DND-41 (cell line): ENCODE data around the gene SHISA6.

ENCODE experiments used
- ATAC-seq: fragments of 200-7000 bp; cut with Tn5 transposase; 3 replicates; pipeline ENCODE4 v1.9.1; 2021; ENCODE audit warnings: low read depth; ENCODE audit not compliant: insufficient read depth
- DNase-seq: peaks from one replicate; pipeline ENCODE4 v3.0.0-alpha.2; 2020
- H2AFZ ChIP-seq: 2 replicates; pipeline ENCODE4 v1.6.0; 2012; ENCODE audit warnings: low read depth, low read length
- H3K27ac ChIP-seq: 2 replicates; pipeline ENCODE4 v1.5.1; 2012; ENCODE audit warnings: low read length, inconsistent platforms
- H3K27me3 ChIP-seq: fragments of 200-600 bp; sonication (generic); 2 replicates; pipeline ENCODE4 v1.6.0; 2012; ENCODE audit warnings: low read length, mild to moderate bottlenecking, inconsistent platforms; ENCODE audit not compliant: insufficient read depth, poor library complexity
- H3K36me3 ChIP-seq: 2 replicates; pipeline ENCODE4 v1.5.1; 2012; ENCODE audit warnings: low read length, inconsistent platforms; ENCODE audit not compliant: insufficient read depth
- H3K4me1 ChIP-seq: 2 replicates; pipeline ENCODE4 v1.5.1; 2012; ENCODE audit warnings: mild to moderate bottlenecking, low read length; ENCODE audit not compliant: insufficient read depth
- H3K4me2 ChIP-seq: 2 replicates; pipeline ENCODE4 v1.6.0; 2012; ENCODE audit warnings: mild to moderate bottlenecking, moderate library complexity, low read length, inconsistent platforms; ENCODE audit not compliant: insufficient read depth
- H3K4me3 ChIP-seq, 2 experiments: fragments of 200-600 bp in 1 of 2; shearing (Covaris generic) in 1 of 2; 2 replicates each; pipeline ENCODE4 v1.5.1; 2012 to 2016; ENCODE audit warnings: inconsistent platforms in 2 of 2, low read length in 2 of 2, mild to moderate bottlenecking in 2 of 2, low read depth in 1 of 2, moderate library complexity in 1 of 2
- H3K79me2 ChIP-seq: 2 replicates; pipeline ENCODE4 v1.6.0; 2012; ENCODE audit warnings: low read length, inconsistent platforms; ENCODE audit not compliant: insufficient read depth
- H3K9ac ChIP-seq: 2 replicates; pipeline ENCODE4 v1.6.0; 2012; ENCODE audit warnings: low read depth, mild to moderate bottlenecking, inconsistent platforms, low read length, moderate library complexity
- H3K9me3 ChIP-seq: 2 replicates; pipeline ENCODE4 v1.5.1; 2012; ENCODE audit warnings: low read length, moderate library complexity, mild to moderate bottlenecking, inconsistent platforms; ENCODE audit not compliant: insufficient read depth, severe bottlenecking
- H4K20me1 ChIP-seq: 2 replicates; pipeline ENCODE4 v1.6.0; 2012; ENCODE audit warnings: low read length; ENCODE audit not compliant: insufficient read depth
- CTCF ChIP-seq: IDR thresholded peaks from 2 replicates; pipeline ENCODE4 v1.5.1; 2012; ENCODE audit warnings: borderline replicate concordance, low read length, moderate library complexity, mild to moderate bottlenecking; ENCODE audit not compliant: poor library complexity, severe bottlenecking; ENCODE audit errors: extremely low read depth
- EZH2 ChIP-seq: IDR thresholded peaks from 3 replicates; pipeline ENCODE4 v1.6.1; 2012; ENCODE audit warnings: borderline replicate concordance, low read depth, mild to moderate bottlenecking, moderate library complexity, low read length, inconsistent platforms; ENCODE audit not compliant: severe bottlenecking

The SHISA6 gene

GRCh38 chr17:11601661-11602060 lies 360.6 kb downstream of the SHISA6 start:
- no peaks in the 10 kb centered on the region for H3K36me3 ChIP-seq
- no peaks in the 10 kb centered on the region for H3K4me1 ChIP-seq
- H3K9me3 ChIP-seq = no peaks in the 10 kb centered on the region
- TF ChIP-seq EZH2 = no peak
- no peak for TF ChIP-seq CTCF
- H3K27me3 ChIP-seq = no peaks in the 10 kb centered on the region
- no peak overlapping the region for H3K4me3 ChIP-seq
- H2AFZ ChIP-seq = no peak overlapping the region
- H3K9ac ChIP-seq = no peak overlapping the region
- no peak overlapping the region for H3K27ac ChIP-seq
- no peak overlapping the region for H3K4me2 ChIP-seq
- DNase-seq (no peak), ATAC-seq (no peak)
- H3K79me2 ChIP-seq = no peaks in the 10 kb centered on the region
- H4K20me1 ChIP-seq = no peaks in the 10 kb centered on the region

GRCh38 chr17:11608396-11608795 lies 367.4 kb downstream of the SHISA6 start:
- no peak for DNase-seq
- no peaks in the 10 kb centered on the region for H3K27me3 ChIP-seq
- no peak for ATAC-seq

GRCh38 chr17:11610999-11611566 lies 370.1 kb downstream of the SHISA6 start:
- no peak for DNase-seq

More at GRCh38 chr17:11608396-11608795, 367.4 kb downstream of the SHISA6 start:
- Histone ChIP-seq H3K4me1 (no peaks in the 10 kb centered on the region), H3K36me3 (no peaks in the 10 kb centered on the region), H3K27ac (no peak overlapping the region), H3K4me3 (no peak overlapping the region), H3K9ac (no peak overlapping the region), H2AFZ (no peak overlapping the region), H3K79me2 (no peaks in the 10 kb centered on the region), H4K20me1 (no peaks in the 10 kb centered on the region), H3K9me3 (no peaks in the 10 kb centered on the region), H3K4me2 (no peak overlapping the region)
- TF ChIP-seq CTCF (no peak), EZH2 (no peak)

More at GRCh38 chr17:11610999-11611566, 370.1 kb downstream of the SHISA6 start:
- Histone ChIP-seq H3K9ac (no peak overlapping the region), H3K4me2 (no peak overlapping the region), H3K4me1 (no peaks in the 10 kb centered on the region), H4K20me1 (no peaks in the 10 kb centered on the region), H3K27ac (no peak overlapping the region), H3K4me3 (no peak overlapping the region), H3K27me3 (no peaks in the 10 kb centered on the region), H2AFZ (no peak overlapping the region), H3K9me3 (no peaks in the 10 kb centered on the region), H3K79me2 (no peaks in the 10 kb centered on the region), H3K36me3 (no peaks in the 10 kb centered on the region)
- no peak for ATAC-seq
- TF ChIP-seq CTCF = no peak
- no peak for TF ChIP-seq EZH2
